GM21737 (cell line): ENCODE data around the gene KDR.

Experiments used
- ATAC-seq: cut with Tn5 transposase; IDR thresholded peaks from one replicate; pipeline ENCODE4 v1.9.1; 2021; ENCODE audit warnings: mild to moderate bottlenecking, moderate library complexity; ENCODE audit not compliant: unreplicated experiment

The KDR gene

GRCh38 chr4:55031158-55031557 is 94.2 kb downstream of the KDR start:
- ATAC-seq, result no peak

GRCh38 chr4:55030589-55030988 is 94.8 kb downstream of the KDR start:
- no peak for ATAC-seq

GRCh38 chr4:55029821-55030503 is 95.4 kb downstream of the KDR start:
- no peak for ATAC-seq

GRCh38 chr4:55029321-55029720 is 96.1 kb downstream of the KDR start:
- ATAC-seq, result no peak
